HL-60/S4 treated with phorbol 12-myristate 13-acetate at 8.2 ng/mL for 4 days and 3 days (cell line): ENCODE measurements around the gene BGN.

ENCODE experiments used
- in situ Hi-C: fragments of 300-500 bp; cut with MboI; formaldehyde crosslinking; loops from 2 replicates; pipeline ENCODE4 v1.15.0; 2022; ENCODE audit warnings: low sequenced_read_pairs

The BGN gene

GRCh38 chrX:153478746-153479145 lies 16.0 kb upstream of the BGN start:
- in situ Hi-C loops = loop anchor here (25.0 kb wide), 1 partner anchor 541 kb away; no protein-coding TSS in a partner anchor

- in situ Hi-C loops = loop anchor here (25.0 kb wide), 1 partner anchor 544 kb away; no protein-coding TSS in a partner anchor
Measured at GRCh38 chrX:153481043-153481442, 13.7 kb upstream of the BGN start.

DNA sequence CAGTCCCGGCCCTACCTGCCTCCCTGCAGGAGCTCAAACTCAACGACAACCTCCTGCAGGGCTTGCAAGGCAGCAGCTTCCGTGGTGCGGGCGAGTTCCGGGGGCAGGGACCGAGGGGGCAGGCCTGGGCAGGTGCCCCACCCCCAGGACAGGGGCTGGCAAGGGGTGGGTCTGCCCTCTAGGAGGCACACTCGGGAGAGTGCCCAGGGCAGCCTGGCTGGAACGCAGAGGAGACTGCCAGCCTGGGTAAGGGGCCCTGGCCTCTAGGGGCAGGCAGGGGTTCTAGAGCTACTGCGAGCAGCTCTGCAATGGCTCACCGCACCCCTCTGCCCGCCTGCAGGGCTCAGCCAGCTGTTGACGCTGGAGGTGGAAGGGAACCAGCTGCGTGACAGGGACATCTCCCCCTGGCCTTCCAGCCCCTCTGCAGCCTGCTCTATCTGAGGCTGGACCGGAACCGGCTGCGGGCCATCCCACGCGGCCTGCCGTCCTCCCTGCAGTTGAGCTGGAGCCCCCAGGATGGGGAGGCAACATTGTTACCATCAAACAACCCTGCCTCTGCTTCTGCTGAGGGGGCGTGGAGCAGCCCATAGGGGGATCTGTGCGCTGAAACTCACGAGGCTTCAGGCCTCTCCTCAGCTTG lies 12.3 kb upstream of the BGN start:
- in situ Hi-C loops = loop anchor here (25.0 kb wide), 1 partner anchor 545 kb away; no protein-coding TSS in a partner anchor

- in situ Hi-C loops = loop anchor here (25.0 kb wide), 1 partner anchor 548 kb away; no protein-coding TSS in a partner anchor
Measured at GRCh38 chrX:153485396-153486080, 9.2 kb upstream of the BGN start.

- in situ Hi-C loops = loop anchor here (25.0 kb wide), 1 partner anchor 549 kb away; no protein-coding TSS in a partner anchor
Measured at GRCh38 chrX:153486171-153486570, 8.6 kb upstream of the BGN start.

GRCh38 chrX:153487590-153488071 lies 7.1 kb upstream of the BGN start:
- in situ Hi-C loops = loop anchor here (25.0 kb wide), 1 partner anchor 550 kb away; no protein-coding TSS in a partner anchor

DNA sequence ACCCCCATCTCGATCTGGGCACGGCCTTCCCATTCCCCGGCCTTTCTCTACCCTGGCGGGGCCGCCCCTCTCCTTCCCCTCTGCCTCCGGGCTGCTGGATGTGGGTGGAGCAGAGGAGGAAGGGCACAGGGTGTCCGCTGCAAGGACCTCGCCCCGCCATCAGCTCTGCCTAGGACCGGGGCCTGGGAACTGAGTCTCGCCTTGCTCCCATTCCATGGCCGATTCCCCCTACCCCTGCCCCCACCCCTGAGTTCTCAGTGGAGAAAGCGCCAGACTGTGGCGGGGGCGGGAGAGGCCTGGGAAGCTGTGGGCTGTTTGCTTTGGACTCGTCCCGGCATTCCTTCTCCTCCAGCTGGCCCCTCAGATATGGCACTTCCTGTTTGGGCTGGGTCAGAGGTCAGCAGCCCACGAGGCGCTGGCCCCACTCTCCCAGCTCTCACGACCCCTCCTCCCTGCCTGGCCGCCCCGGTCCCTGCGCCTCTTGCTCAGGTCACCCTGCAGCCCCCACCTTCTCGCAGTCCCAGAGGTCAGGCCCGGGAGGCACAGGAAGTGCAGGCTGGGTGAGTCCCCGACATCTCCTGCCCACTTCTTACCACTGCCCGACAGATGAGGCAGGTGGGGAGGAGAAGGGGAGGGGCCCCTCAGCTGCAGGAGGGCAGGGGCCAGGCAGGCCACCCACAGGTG lies 6.4 kb upstream of the BGN start:
- in situ Hi-C loops = loop anchor here (25.0 kb wide), 1 partner anchor 551 kb away; no protein-coding TSS in a partner anchor

DNA sequence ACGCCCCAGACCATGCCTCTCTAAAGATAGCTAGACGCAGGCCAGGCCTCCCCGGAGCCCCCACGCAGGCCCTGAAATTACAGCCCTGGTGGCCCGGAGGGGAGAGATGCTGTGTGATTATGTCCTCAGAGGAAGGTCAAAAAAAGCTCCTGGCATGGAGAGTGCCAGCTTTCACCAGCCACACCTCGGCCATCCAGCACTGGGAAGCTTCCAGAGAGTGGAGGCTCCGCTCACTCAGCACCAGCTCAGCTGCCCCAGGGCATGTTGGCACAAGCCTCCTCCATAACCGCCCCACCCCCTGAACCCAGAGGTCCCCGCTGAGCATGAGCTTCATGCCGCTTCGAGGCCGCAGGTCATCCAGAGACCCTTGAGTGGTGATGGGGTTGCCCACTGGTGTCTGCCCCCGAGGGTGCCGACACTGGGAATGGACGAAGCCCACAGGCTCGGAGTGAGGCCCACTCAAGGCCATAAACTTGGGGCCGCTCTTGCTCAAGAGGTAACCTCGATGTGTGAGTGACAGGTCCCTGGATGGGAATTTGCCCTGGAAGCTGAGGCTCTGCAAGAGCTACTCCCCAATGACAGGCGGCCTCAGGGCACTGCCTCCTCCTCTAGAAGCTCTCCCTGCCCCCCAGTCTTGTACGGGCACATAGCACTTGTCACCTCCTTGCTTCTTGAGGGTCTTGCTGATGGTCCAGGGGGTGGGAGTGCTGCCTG lies 4.4 kb upstream of the BGN start:
- in situ Hi-C loops = loop anchor here (25.0 kb wide), 1 partner anchor 553 kb away; no protein-coding TSS in a partner anchor

DNA sequence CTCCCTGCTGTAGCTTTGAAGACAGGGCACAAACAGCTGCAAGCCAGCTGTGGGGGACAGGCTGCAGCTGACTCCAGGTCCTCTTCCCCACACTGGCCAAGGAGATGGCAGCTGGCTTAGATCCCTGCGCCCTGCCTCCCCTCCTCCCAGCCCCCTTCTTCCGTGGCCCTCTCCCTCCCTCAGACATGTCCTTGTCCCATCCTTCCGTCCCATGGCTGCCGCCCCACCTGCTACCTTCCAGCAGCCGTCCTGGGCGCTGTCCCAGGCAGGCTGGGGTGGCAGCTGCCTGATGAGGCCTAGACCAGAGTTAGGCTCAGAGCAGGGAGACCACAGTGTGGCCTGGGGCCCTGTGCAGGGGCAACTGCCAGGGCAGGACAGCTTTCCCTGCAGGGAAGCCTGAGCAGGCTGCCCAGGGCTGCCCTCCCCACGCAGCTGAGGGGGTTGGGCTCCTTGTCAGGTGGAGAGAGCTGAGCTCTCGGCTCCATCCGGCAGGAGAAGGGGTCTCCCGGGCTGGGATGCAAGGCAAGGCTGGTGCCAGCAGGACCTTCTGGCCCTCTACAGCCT lies 3.3 kb upstream of the BGN start:
- in situ Hi-C loops = loop anchor here (25.0 kb wide), 1 partner anchor 554 kb away; no protein-coding TSS in a partner anchor

DNA sequence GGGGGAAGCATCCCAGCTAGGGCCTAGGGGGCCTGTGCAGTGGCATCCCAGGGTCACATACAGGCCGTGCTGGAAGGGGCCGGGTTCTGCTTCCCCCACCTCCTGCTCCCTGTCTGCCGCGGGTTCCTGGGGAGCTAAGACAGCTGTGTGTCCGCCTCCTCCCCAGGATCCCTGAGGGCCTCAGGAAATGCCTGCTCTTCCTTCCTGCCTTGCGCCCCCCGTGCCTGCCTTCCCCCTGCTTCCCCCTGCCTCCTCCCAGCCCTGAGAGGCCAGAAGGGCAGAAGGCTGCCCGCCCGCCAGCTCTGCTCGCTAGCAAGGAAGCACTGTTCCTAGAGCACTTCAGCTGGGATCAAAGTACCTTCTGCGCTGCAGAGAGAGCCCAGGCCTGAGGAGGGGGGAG lies 2.9 kb upstream of the BGN start:
- in situ Hi-C loops = loop anchor here (25.0 kb wide), 1 partner anchor 555 kb away; no protein-coding TSS in a partner anchor

GRCh38 chrX:153492543-153492942 lies 2.2 kb upstream of the BGN start:
- in situ Hi-C loops = loop anchor here (25.0 kb wide), 1 partner anchor 555 kb away; no protein-coding TSS in a partner anchor

GRCh38 chrX:153493085-153493484 lies 1.7 kb upstream of the BGN start:
- in situ Hi-C loops = loop anchor here (25.0 kb wide), 1 partner anchor 556 kb away; no protein-coding TSS in a partner anchor

DNA sequence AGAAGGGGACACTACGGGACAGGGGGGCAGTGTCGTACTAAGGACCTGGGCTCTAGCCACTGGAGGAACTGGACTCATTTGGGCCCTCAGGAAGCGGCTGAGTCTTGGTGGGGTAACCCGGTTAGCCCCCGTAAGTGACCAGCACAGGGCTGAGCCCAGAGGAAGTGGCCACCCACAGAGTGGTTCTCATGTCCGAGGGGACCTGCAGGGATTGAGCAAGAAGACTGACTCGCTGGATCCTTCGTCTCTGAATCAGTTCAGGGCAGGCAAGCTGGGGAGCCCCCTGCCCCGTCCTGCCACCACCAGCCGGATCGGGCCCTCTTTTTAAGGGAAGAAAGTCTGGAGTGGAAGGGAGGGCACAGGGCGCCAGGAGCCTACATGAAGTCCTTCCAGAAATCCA lies 719 bp upstream of the BGN start:
- in situ Hi-C loops = loop anchor here (25.0 kb wide), 1 partner anchor 557 kb away; no protein-coding TSS in a partner anchor

DNA sequence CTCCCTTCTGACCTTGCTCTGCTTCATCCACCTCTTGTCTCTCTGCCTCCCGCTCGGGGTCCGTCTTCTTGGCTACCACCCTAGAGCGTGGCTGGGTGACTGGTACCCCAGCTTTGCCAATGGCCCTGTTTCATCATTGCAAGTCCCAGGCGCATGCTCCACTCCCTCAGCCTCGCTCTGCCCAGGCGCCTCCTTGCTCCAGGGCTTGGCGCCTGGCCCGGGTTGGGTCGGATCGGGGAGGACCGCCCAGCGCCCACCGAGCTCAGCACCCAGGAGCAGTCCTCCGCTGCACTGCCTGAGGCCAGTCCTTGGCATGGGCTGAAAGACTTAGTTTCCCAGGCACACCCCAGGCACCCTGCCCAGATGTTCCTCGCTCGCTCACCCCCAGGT lies 577 bp downstream of the BGN start:
- in situ Hi-C loops = loop anchor here (25.0 kb wide), 1 partner anchor 558 kb away; no protein-coding TSS in a partner anchor

DNA sequence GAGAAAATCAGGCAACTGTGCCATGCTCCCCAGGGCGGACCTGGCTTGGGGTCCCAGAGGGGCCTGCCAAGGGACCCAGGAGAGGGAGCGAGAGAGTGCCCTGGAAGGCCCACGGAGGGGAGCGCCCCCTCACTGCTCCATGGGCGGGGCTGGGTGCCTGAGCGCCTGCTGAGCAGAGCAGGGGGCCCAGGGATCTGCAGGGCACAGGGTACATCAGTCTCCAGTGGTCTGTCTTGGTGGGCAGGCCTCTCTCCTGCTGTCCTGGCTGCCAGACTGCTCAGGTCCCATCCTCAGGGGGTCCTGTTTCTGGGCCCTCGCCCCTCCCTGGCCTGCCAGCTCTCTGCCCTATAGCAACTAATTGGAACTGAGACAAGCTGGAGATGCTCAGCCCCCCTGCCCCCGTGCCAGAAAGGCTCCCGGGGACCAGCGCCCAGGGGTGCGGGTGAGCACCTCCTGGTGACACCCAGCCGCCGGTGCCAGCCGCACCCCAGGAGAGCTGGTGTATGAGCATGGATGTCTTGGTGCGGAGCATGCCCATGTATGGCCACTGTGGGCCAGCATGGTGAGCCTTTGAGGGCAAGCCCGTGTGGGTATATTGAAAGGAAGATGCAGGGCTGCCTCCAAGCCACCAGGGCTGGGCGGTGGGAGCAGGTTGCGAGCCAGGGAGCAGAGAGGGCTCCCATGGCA lies 1.3 kb downstream of the BGN start:
- in situ Hi-C loops = loop anchor here (25.0 kb wide), 1 partner anchor 559 kb away; no protein-coding TSS in a partner anchor

GRCh38 chrX:153496590-153496959 lies 1.8 kb downstream of the BGN start:
- in situ Hi-C loops = loop anchor here (25.0 kb wide), 1 partner anchor 559 kb away; no protein-coding TSS in a partner anchor

DNA sequence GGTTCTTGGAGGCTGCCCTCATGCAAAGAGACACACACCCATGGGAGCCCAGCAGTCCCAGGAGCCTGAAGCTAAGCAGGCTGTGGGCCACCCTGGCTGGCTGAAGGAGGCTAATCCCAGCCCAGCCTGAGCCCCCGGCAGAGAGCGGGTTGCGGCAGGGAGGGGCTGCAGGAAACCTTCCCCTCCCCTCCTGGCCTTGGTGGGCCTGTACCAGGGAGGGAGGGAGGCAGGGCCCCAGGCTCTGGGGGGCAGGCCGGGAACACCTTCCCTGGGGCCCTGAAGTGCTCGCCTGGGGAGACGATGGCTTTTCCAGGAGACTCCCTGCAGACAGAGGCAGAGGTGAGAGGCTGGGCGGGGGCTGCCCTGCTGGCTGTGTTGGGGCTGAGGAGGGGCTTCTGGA lies 3.7 kb downstream of the BGN start:
- in situ Hi-C loops = loop anchor here (25.0 kb wide), 1 partner anchor 561 kb away; no protein-coding TSS in a partner anchor

DNA sequence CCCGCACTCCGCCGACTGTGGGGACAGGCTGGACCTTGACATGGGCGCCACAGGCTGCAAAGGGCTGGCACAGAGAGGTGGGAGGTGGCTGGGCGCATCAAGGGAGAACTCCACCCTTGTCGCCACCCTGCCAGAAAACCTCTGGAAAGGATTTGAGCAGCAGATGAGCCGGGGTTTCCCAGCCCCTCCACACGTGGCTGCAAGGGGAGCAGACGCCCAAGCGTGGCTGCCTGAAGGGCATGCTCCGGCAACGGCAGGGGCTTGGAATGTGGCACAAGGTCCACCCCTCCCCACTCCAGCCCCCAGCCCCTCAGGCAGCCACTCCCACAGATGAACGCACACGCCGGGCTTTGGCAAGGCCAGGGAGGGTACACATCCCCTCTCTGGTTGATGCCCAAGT lies 4.6 kb downstream of the BGN start:
- in situ Hi-C loops = loop anchor here (25.0 kb wide), 1 partner anchor 562 kb away; no protein-coding TSS in a partner anchor

DNA sequence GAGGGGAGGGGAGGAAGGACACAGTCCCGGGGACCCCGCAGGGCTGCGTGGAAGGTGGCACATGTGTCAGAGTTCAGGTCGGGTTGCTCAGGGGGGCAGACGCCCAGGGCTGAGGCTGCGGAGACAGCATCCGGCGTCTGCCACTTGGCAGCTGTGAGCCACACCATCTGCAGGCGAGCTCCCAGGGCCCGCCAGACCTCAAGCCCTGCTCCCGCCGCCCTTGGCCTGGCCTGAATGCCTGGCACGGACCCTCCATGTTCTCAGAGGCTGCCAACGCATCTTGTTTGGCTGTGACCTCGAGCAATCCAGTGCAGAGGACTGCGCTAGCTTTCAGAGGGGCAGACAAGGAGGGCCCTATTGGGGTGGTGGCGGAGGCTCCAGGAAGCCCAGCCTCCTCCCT lies 5.1 kb downstream of the BGN start:
- in situ Hi-C loops = loop anchor here (25.0 kb wide), 1 partner anchor 563 kb away; no protein-coding TSS in a partner anchor
